Measurements from ENCODE around the gene OR4C6. TPM values are rescaled to one million over a fixed set of nuclear protein-coding genes. Genes with fewer than 3 reads are reported as not detected.

OR4C6 gene
- polyA plus RNA-seq, 1 of the 3 experiments (the other 2 are of a cell fraction) = not detected

- WGBS (ENCODE audit: low lambda C conversion rate) = 2% methylated on average over 3 of the region's 3 CpGs
- ChIA-PET CTCF (no interaction called here), POLR2A (no interaction called here)
- Histone ChIP-seq H3K4me2 (no peak within 1 kb of the TSS), H3K4me1 (ENCODE audit: control insufficient read depth in 1 of 2, insufficient read depth in 2 of 2, low read depth in 1 of 2, low read length in 1 of 2) (no peaks in the 10 kb centered on the region), H3K27ac (ENCODE audit: low read depth in 2 of 2, low read length in 1 of 2) (no peak within 1 kb of the TSS), H3K9me3 (no peaks in the 10 kb centered on the region), H3K9me2 (no peaks in the 10 kb centered on the region), H3K36me3 (replicated peaks in 1 of 2; ENCODE audit: control insufficient read depth in 1 of 2, insufficient read depth in 2 of 2, low read length in 1 of 2) (no peaks in the 10 kb centered on the region), H3K79me2 (ENCODE audit: insufficient read depth) (no peaks in the 10 kb centered on the region), H3F3A (replicated peaks; ENCODE audit: insufficient read depth) (no peaks in the 10 kb centered on the region), H4K20me1 (ENCODE audit: insufficient read depth) (no peaks in the 10 kb centered on the region), H3K27me3 (ENCODE audit: insufficient read depth) (no peaks in the 10 kb centered on the region), H2AFZ (ENCODE audit: low read depth) (no peak within 1 kb of the TSS), H3K4me3 (ENCODE audit: low read depth in 2 of 2, low read length in 1 of 2) (no peak within 1 kb of the TSS), H3K9ac (no peak within 1 kb of the TSS)
- no peak for TF ChIP-seq IRF3 (IDR thresholded peaks at IDR 0.05; ENCODE audit: low read depth, low read length)
- no peak for TF ChIP-seq USF1 (IDR thresholded peaks at IDR 0.05; ENCODE audit: borderline replicate concordance, low read depth)
- no peak for TF ChIP-seq CHD2 (IDR thresholded peaks at IDR 0.05; ENCODE audit: low read length, partially characterized antibody)
- no peak for TF ChIP-seq TAF1 (IDR thresholded peaks at IDR 0.05; ENCODE audit: borderline replicate concordance, low read depth, low read length)
- TF ChIP-seq RXRA (IDR thresholded peaks at IDR 0.05; ENCODE audit: borderline replicate concordance, low read depth) = no peak
- no peak for TF ChIP-seq MAX (IDR thresholded peaks at IDR 0.05; ENCODE audit: low read depth)
- TF ChIP-seq REST (IDR thresholded peaks at IDR 0.05; ENCODE audit: low read depth, low read length) = no peak
- no peak for DNase-seq
Observed at GRCh38 chr11:55634813-55635212, 27.2 kb upstream of the OR4C6 start, which contains the start of gene OR4P4. TSS of gene OR4P4 (plus strand) at chr11:55635113.

- Histone ChIP-seq H3K27ac (ENCODE audit: low read depth in 2 of 2, low read length in 1 of 2) (no peak within 1 kb of the TSS), H3K4me2 (no peak within 1 kb of the TSS), H3F3A (replicated peaks; ENCODE audit: insufficient read depth) (no peaks in the 10 kb centered on the region), H4K20me1 (ENCODE audit: insufficient read depth) (no peaks in the 10 kb centered on the region), H3K79me2 (ENCODE audit: insufficient read depth) (no peaks in the 10 kb centered on the region), H3K4me1 (ENCODE audit: control insufficient read depth in 1 of 2, insufficient read depth in 2 of 2, low read depth in 1 of 2, low read length in 1 of 2) (no peaks in the 10 kb centered on the region), H3K36me3 (replicated peaks in 1 of 2; ENCODE audit: control insufficient read depth in 1 of 2, insufficient read depth in 2 of 2, low read length in 1 of 2) (no peaks in the 10 kb centered on the region), H2AFZ (ENCODE audit: low read depth) (no peak within 1 kb of the TSS), H3K27me3 (ENCODE audit: insufficient read depth) (no peaks in the 10 kb centered on the region), H3K9ac (no peak within 1 kb of the TSS), H3K9me2 (no peaks in the 10 kb centered on the region), H3K9me3 (no peaks in the 10 kb centered on the region), H3K4me3 (ENCODE audit: low read depth in 2 of 2, low read length in 1 of 2) (no peak within 1 kb of the TSS)
- no peak for DNase-seq
- POLR2A ChIA-PET = no interaction called here
- CTCF ChIA-PET = no interaction called here
- WGBS (ENCODE audit: low lambda C conversion rate) = 0% methylated on average over 2 of the region's 2 CpGs
- TF ChIP-seq NRF1 (IDR thresholded peaks at IDR 0.05; ENCODE audit: low read depth, low read length) (no peak), PBX3 (IDR thresholded peaks at IDR 0.05) (no peak), USF2 (IDR thresholded peaks at IDR 0.05; ENCODE audit: borderline replicate concordance, low read depth, low read length) (no peak), SMC3 (IDR thresholded peaks at IDR 0.05; ENCODE audit: low read depth, low read length) (no peak), EP300 (IDR thresholded peaks at IDR 0.05; ENCODE audit: borderline replicate concordance in 1 of 2, low read depth in 1 of 2, low read length in 1 of 2) (no peak), TCF12 (IDR thresholded peaks at IDR 0.05) (no peak), GABPA (IDR thresholded peaks at IDR 0.05; ENCODE audit: low read depth) (no peak), CHD2 (IDR thresholded peaks at IDR 0.05; ENCODE audit: low read length, partially characterized antibody) (no peak), USF1 (IDR thresholded peaks at IDR 0.05; ENCODE audit: borderline replicate concordance, low read depth) (no peak), TEAD4 (IDR thresholded peaks at IDR 0.05; ENCODE audit: borderline replicate concordance, insufficient read depth) (no peak), MAX (IDR thresholded peaks at IDR 0.05; ENCODE audit: low read depth) (no peak), RCOR1 (IDR thresholded peaks at IDR 0.05; ENCODE audit: low read length) (no peak), RXRA (IDR thresholded peaks at IDR 0.05; ENCODE audit: borderline replicate concordance, low read depth) (no peak), NFIC (IDR thresholded peaks at IDR 0.05; ENCODE audit: borderline replicate concordance) (no peak)
Observed at GRCh38 chr11:55648027-55648426, 14.0 kb upstream of the OR4C6 start, which contains the start of gene OR4S2. TSS of gene OR4S2 (plus strand) at chr11:55648327. CDS start at chr11:55650904, 2,577 bp downstream.

Measured in SK-N-SH (cell line).